ENCODE results near the gene IGSF23.

The IGSF23 gene

DNA sequence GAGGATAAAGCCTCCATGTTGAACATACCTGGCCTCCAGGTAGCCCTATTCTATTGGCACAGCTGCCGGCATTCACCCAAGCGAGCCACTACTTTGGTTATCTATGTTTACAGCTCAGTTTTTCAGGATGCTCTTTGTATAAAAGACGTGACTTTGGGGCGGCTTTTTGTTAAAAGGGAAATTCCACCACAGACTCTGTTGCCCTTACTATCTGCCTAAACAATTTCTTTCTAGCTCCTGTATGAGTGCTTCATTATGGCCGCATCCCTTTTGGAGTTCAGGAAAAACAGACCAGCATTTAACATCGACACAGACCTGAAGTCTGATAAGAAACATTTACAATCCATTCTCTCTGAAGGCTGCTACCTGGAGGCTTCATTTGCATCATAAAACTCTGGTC is 9.1 kb upstream of the IGSF23 start:
- Histone ChIP-seq H3K14ac (ENCODE audit: low read length) (no peak overlapping the region), H3K4me1 (ENCODE audit: control insufficient read depth in 1 of 2, insufficient read depth in 2 of 2, low read length in 2 of 2) (peaks cover 3 to 9% of the 10 kb centered on the region in 2 experiments), H2BK12ac (ENCODE audit: low read length) (no peak overlapping the region), H4K91ac (ENCODE audit: low read depth, low read length) (no peak overlapping the region), H3K79me2 (ENCODE audit: control insufficient read depth, insufficient read depth, low read length, poor library complexity) (no peaks in the 10 kb centered on the region), H2AFZ (ENCODE audit: insufficient read depth, low read length, poor library complexity) (no peak overlapping the region), H2AK5ac (ENCODE audit: low read length) (no peak overlapping the region), H3K27ac (ENCODE audit: low read depth, low read length) (no peak overlapping the region), H2BK120ac (ENCODE audit: insufficient read depth, low read length, poor library complexity) (no peak overlapping the region), H3K27me3 (ENCODE audit: insufficient read depth, low read length) (no peaks in the 10 kb centered on the region), H3K9me3 (ENCODE audit: insufficient read depth, low read depth, low read length) (no peaks in the 10 kb centered on the region), H3K4me2 (ENCODE audit: low read length) (no peak overlapping the region), H3K36me3 (ENCODE audit: control insufficient read depth in 1 of 2, insufficient read depth in 2 of 2, low read length in 2 of 2) (no peaks in the 10 kb centered on the region), H4K8ac (ENCODE audit: low read depth, low read length) (no peak overlapping the region), H3K23ac (ENCODE audit: low read length) (no peak overlapping the region), H4K12ac (ENCODE audit: low read depth, low read length) (no peak overlapping the region), H3K18ac (ENCODE audit: low read length) (no peak overlapping the region), H3K79me1 (ENCODE audit: low read length) (no peaks in the 10 kb centered on the region), H3K9ac (ENCODE audit: low read length) (no peak overlapping the region), H3K4me3 (ENCODE audit: low read depth, low read length) (no peak overlapping the region), H2BK5ac (ENCODE audit: low read depth, low read length, poor library complexity) (no peak overlapping the region), H3K4ac (ENCODE audit: low read depth, low read length) (no peak overlapping the region)
- DNase-seq = peak in 1 of 2 donors; percentile 62
- WGBS (ENCODE audit: extremely low coverage, insufficient coverage, insufficient read length) = no CpG with 5 or more reads among the region's 6 CpGs

DNA sequence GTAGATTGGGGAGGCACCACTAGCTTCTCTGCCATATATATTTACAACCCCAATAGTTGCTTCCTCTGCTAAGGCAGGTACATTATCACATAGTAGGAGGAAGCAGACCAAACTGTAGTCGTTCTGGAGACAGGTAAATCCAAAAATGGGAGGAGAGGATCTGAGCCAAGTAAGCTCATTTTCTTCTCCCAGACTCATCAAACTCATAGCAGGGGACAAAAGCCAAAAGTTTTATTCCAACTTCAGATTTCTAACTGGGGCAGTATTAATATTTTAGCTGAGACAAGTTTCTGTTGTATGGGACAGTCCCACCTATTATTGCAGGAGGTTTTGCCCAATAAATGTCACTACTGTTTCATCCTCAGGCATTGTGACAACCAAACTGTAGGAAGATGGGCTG is 7.8 kb upstream of the IGSF23 start:
- no CpG with 5 or more reads among the region's 1 CpG for WGBS (ENCODE audit: extremely low coverage, insufficient coverage, insufficient read length)
- no peak overlapping the region for H2AK5ac ChIP-seq (ENCODE audit: low read length)
- no peak overlapping the region for H2AFZ ChIP-seq (ENCODE audit: insufficient read depth, low read length, poor library complexity)
- H2BK5ac ChIP-seq (ENCODE audit: low read depth, low read length, poor library complexity) = no peak overlapping the region
- H3K4me1 ChIP-seq (ENCODE audit: control insufficient read depth in 1 of 2, insufficient read depth in 2 of 2, low read length in 2 of 2) = peaks cover 3 to 9% of the 10 kb centered on the region in 2 experiments
- no peak overlapping the region for H4K91ac ChIP-seq (ENCODE audit: low read depth, low read length)
- no peak overlapping the region for H3K4me3 ChIP-seq (ENCODE audit: low read depth, low read length)
- no peak for DNase-seq
- no peaks in the 10 kb centered on the region for H3K27me3 ChIP-seq (ENCODE audit: insufficient read depth, low read length)
- H2BK120ac ChIP-seq (ENCODE audit: insufficient read depth, low read length, poor library complexity) = no peak overlapping the region
- H3K9me3 ChIP-seq (ENCODE audit: insufficient read depth, low read depth, low read length) = no peaks in the 10 kb centered on the region
- H3K4me2 ChIP-seq (ENCODE audit: low read length) = no peak overlapping the region
- H4K12ac ChIP-seq (ENCODE audit: low read depth, low read length) = no peak overlapping the region
- H3K79me1 ChIP-seq (ENCODE audit: low read length) = no peaks in the 10 kb centered on the region
- H3K4ac ChIP-seq (ENCODE audit: low read depth, low read length) = no peak overlapping the region
- no peak overlapping the region for H3K14ac ChIP-seq (ENCODE audit: low read length)
- H3K23ac ChIP-seq (ENCODE audit: low read length) = no peak overlapping the region
- no peaks in the 10 kb centered on the region for H3K79me2 ChIP-seq (ENCODE audit: control insufficient read depth, insufficient read depth, low read length, poor library complexity)
- no peak overlapping the region for H3K18ac ChIP-seq (ENCODE audit: low read length)
- H3K9ac ChIP-seq (ENCODE audit: low read length) = no peak overlapping the region
- no peak overlapping the region for H2BK12ac ChIP-seq (ENCODE audit: low read length)
- H4K8ac ChIP-seq (ENCODE audit: low read depth, low read length) = no peak overlapping the region
- no peaks in the 10 kb centered on the region for H3K36me3 ChIP-seq (ENCODE audit: control insufficient read depth in 1 of 2, insufficient read depth in 2 of 2, low read length in 2 of 2)
- H3K27ac ChIP-seq (ENCODE audit: low read depth, low read length) = no peak overlapping the region

DNA sequence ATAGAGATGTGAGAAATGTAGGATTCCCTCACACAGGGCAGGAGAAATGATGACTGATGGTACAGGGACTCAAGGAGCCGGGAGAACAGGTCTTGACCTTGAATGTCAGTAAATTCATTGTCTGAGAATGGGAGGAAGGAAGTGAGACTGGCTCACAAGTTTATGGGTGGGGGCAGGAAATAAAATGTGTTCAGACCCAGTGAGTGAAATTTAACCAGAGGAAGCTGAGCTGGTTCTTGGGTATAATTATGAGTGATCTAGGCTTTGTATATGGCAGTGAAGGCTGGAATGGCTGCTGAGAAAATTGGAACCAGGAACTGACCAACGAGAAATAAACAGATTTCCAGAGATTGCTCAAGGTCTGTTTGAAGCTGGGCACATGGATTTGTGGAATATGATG is 6.3 kb upstream of the IGSF23 start:
- H4K91ac ChIP-seq (ENCODE audit: low read depth, low read length) = no peak overlapping the region
- no peak overlapping the region for H2BK120ac ChIP-seq (ENCODE audit: insufficient read depth, low read length, poor library complexity)
- no peak overlapping the region for H2AK5ac ChIP-seq (ENCODE audit: low read length)
- H3K23ac ChIP-seq (ENCODE audit: low read length) = no peak overlapping the region
- H3K18ac ChIP-seq (ENCODE audit: low read length) = no peak overlapping the region
- no peaks in the 10 kb centered on the region for H3K79me2 ChIP-seq (ENCODE audit: control insufficient read depth, insufficient read depth, low read length, poor library complexity)
- H3K9ac ChIP-seq (ENCODE audit: low read length) = no peak overlapping the region
- H3K4me3 ChIP-seq (ENCODE audit: low read depth, low read length) = no peak overlapping the region
- no peak overlapping the region for H3K14ac ChIP-seq (ENCODE audit: low read length)
- WGBS (ENCODE audit: extremely low coverage, insufficient coverage, insufficient read length) = no CpG with 5 or more reads among the region's 2 CpGs
- H3K36me3 ChIP-seq (ENCODE audit: control insufficient read depth in 1 of 2, insufficient read depth in 2 of 2, low read length in 2 of 2) = no peaks in the 10 kb centered on the region
- no peak overlapping the region for H3K4me2 ChIP-seq (ENCODE audit: low read length)
- no peaks in the 10 kb centered on the region for H3K27me3 ChIP-seq (ENCODE audit: insufficient read depth, low read length)
- no peak overlapping the region for H2AFZ ChIP-seq (ENCODE audit: insufficient read depth, low read length, poor library complexity)
- no peak overlapping the region for H4K8ac ChIP-seq (ENCODE audit: low read depth, low read length)
- H3K79me1 ChIP-seq (ENCODE audit: low read length) = no peaks in the 10 kb centered on the region
- peak; percentile 78 to 87 for DNase-seq
- H3K27ac ChIP-seq (ENCODE audit: low read depth, low read length) = no peak overlapping the region
- H3K9me3 ChIP-seq (ENCODE audit: insufficient read depth, low read depth, low read length) = no peaks in the 10 kb centered on the region
- H3K4ac ChIP-seq (ENCODE audit: low read depth, low read length) = no peak overlapping the region
- no peak overlapping the region for H2BK5ac ChIP-seq (ENCODE audit: low read depth, low read length, poor library complexity)
- H4K12ac ChIP-seq (ENCODE audit: low read depth, low read length) = no peak overlapping the region
- H2BK12ac ChIP-seq (ENCODE audit: low read length) = no peak overlapping the region
- peaks cover 3 to 9% of the 10 kb centered on the region in 2 experiments for H3K4me1 ChIP-seq (ENCODE audit: control insufficient read depth in 1 of 2, insufficient read depth in 2 of 2, low read length in 2 of 2)

DNA sequence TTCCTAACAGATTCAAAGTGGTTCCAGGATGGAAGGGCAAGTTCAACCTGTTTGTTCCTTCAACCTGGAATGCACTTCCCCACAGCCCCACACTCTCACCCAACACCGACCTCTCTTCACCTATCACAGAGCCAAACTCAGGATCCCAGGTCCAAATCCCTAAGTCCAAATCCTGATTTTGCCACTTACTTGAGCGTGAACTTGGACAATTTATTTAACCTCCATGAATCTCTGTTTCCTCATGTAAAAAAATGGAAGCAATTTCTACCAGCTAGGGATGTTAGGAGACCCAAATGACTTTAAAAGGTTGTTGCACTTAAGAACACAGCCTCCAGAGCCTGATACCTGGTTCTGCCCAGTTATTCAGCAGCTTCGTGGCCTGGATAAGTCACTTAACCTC is 5.4 kb upstream of the IGSF23 start:
- H2AFZ ChIP-seq (ENCODE audit: insufficient read depth, low read length, poor library complexity) = no peak overlapping the region
- no CpG with 5 or more reads among the region's 3 CpGs for WGBS (ENCODE audit: extremely low coverage, insufficient coverage, insufficient read length)
- H2BK12ac ChIP-seq (ENCODE audit: low read length) = no peak overlapping the region
- H4K91ac ChIP-seq (ENCODE audit: low read depth, low read length) = no peak overlapping the region
- H3K23ac ChIP-seq (ENCODE audit: low read length) = no peak overlapping the region
- no peak overlapping the region for H4K12ac ChIP-seq (ENCODE audit: low read depth, low read length)
- H3K4me2 ChIP-seq (ENCODE audit: low read length) = no peak overlapping the region
- no peak overlapping the region for H4K8ac ChIP-seq (ENCODE audit: low read depth, low read length)
- no peaks in the 10 kb centered on the region for H3K27me3 ChIP-seq (ENCODE audit: insufficient read depth, low read length)
- H3K9ac ChIP-seq (ENCODE audit: low read length) = no peak overlapping the region
- H2BK5ac ChIP-seq (ENCODE audit: low read depth, low read length, poor library complexity) = no peak overlapping the region
- peak in 1 of 2 donors; percentile 47 for DNase-seq
- no peak overlapping the region for H2AK5ac ChIP-seq (ENCODE audit: low read length)
- H3K14ac ChIP-seq (ENCODE audit: low read length) = no peak overlapping the region
- no peak overlapping the region for H3K18ac ChIP-seq (ENCODE audit: low read length)
- peaks cover 3 to 9% of the 10 kb centered on the region in 2 experiments for H3K4me1 ChIP-seq (ENCODE audit: control insufficient read depth in 1 of 2, insufficient read depth in 2 of 2, low read length in 2 of 2)
- H3K4me3 ChIP-seq (ENCODE audit: low read depth, low read length) = no peak overlapping the region
- no peak overlapping the region for H2BK120ac ChIP-seq (ENCODE audit: insufficient read depth, low read length, poor library complexity)
- H3K9me3 ChIP-seq (ENCODE audit: insufficient read depth, low read depth, low read length) = no peaks in the 10 kb centered on the region
- H3K4ac ChIP-seq (ENCODE audit: low read depth, low read length) = no peak overlapping the region
- no peaks in the 10 kb centered on the region for H3K79me2 ChIP-seq (ENCODE audit: control insufficient read depth, insufficient read depth, low read length, poor library complexity)
- H3K79me1 ChIP-seq (ENCODE audit: low read length) = no peaks in the 10 kb centered on the region
- no peaks in the 10 kb centered on the region for H3K36me3 ChIP-seq (ENCODE audit: control insufficient read depth in 1 of 2, insufficient read depth in 2 of 2, low read length in 2 of 2)
- H3K27ac ChIP-seq (ENCODE audit: low read depth, low read length) = no peak overlapping the region
